Right lobe of liver (tissue), 6 donors: ENCODE measurements around the gene USP51. TPM values are rescaled to one million over a fixed set of nuclear protein-coding genes. Genes with fewer than 3 reads are reported as not detected.

Experiments used
- ATAC-seq, 4 donors: fragments of 200-7000 bp; cut with Tn5 transposase; one replicate each; pipeline ENCODE4 v1.9.1; 2020; ENCODE audit warnings: mild to moderate bottlenecking in 4 of 4, moderate library complexity in 4 of 4
- DNase-seq, 3 donors: peaks; one replicate each; pipeline ENCODE4 v3.0.0-alpha.2; 2020
- H3K27ac ChIP-seq, 3 donors: fragments of 200-600 bp; one replicate each; pipeline ENCODE4 v1.8.0; 2022
- H3K27me3 ChIP-seq, 2 donors: fragments of 200-600 bp; one replicate each; pipeline ENCODE4 v1.8.0; 2022
- H3K36me3 ChIP-seq, 4 donors: fragments of 200-600 bp; sonication (generic) in 1 of 4; one replicate each; pipeline versions ENCODE4 v1.5.1 to v1.8.0; 2017 to 2022; ENCODE audit warnings: control low read depth in 1 of 4
- H3K4me1 ChIP-seq, 4 donors: fragments of 200-600 bp; sonication (generic) in 1 of 4; one replicate each; pipeline versions ENCODE4 v1.5.1 to v1.8.0; 2017 to 2022; ENCODE audit warnings: control low read depth in 1 of 4
- H3K4me3 ChIP-seq, 3 donors: fragments of 200-600 bp; one replicate each; pipeline ENCODE4 v1.8.0; 2022
- H3K9me3 ChIP-seq, 4 donors: fragments of 200-600 bp; sonication (generic) in 1 of 4; one replicate each; pipeline versions ENCODE4 v1.5.1 to v1.8.0; 2017 to 2022; ENCODE audit warnings: control low read depth in 1 of 4
- CTCF ChIP-seq, 4 donors: fragments of 200-600 bp in 3 of 4; fragments of 450-650 bp in 1 of 4; IDR thresholded peaks; one replicate each; pipeline versions ENCODE4 v1.5.1 to v1.8.0; 2016 to 2022; ENCODE audit warnings: antibody characterized with exemption in 4 of 4, mild to moderate bottlenecking in 2 of 4
- POLR2A ChIP-seq: fragments of 450-650 bp; IDR thresholded peaks from one replicate; pipeline ENCODE4 v1.6.1; 2017; ENCODE audit warnings: antibody characterized with exemption, mild to moderate bottlenecking
- WGBS: methylation state at CpG from one replicate; pipeline ENCODE4 v1.1.6; 2018; ENCODE audit warnings: low coverage, low lambda C conversion rate; ENCODE audit not compliant: insufficient coverage; ENCODE audit errors: missing lambda C conversion rate; 5-methylcytosine and 5-hydroxymethylcytosine counted together
- intact Hi-C, 2 donors: fragments of 100-400 bp; cut with DNase I; formaldehyde crosslinking; loops; one replicate each; pipeline versions ENCODE4 v1.11.2 to v1.14.1; 2022
- total RNA-seq, 6 experiments: library from RNA; depleted of rRNA in 2 of 6; stranded (reverse); fragments of >200 nt in 2 of 6; fragmentation: NEBNext Ultra II Directional in 3 of 6; extraction: Animal tissue kit (Norgen Biotek cat#: 25700) in 3 of 6; gene quantifications; one replicate each; pipeline versions ENCODE4 v1.1.0 to v1.2.4, GENCODE V29; 2016 to 2023
- donor health status: DM: no; HTN: yes; CAD: no.
- donor health status: DM: no; HTN: no; CAD: no.
- donor health status: DM: no; HTN: no; CAD: no.
- donor health status: DM: no; HTN: yes; CAD: no.
- donor health status: DM: no; HTN: yes; CAD: no.

USP51 gene
- total RNA-seq, 6 experiments from 2014 or later: 0.31 to 0.51 (median 0.37) TPM; not detected in 1

GRCh38 chrX:55490121-55490520 is 473 bp upstream of the USP51 start:
- H3K9me3 ChIP-seq: no peaks in the 10 kb centered on the region
- H3K36me3 ChIP-seq: no peaks in the 10 kb centered on the region
- 62% methylated on average over 4 of the region's 4 CpGs for WGBS
- no peak for TF ChIP-seq CTCF (IDR thresholded peaks at IDR 0.05)
- no peak for TF ChIP-seq POLR2A
- ATAC-seq: no peak
- peak overlapping the region in 2 of 3 donors; percentile 62 for H3K4me3 ChIP-seq
- no peaks in the 10 kb centered on the region for H3K27me3 ChIP-seq
- H3K27ac ChIP-seq: peak overlapping the region; percentile 73 to 81 (median 80)
- H3K4me1 ChIP-seq: no peaks in the 10 kb centered on the region
- no peak for DNase-seq
- intact Hi-C loops: no loop called here

- DNase-seq (peak; percentile 60 to 71 (median 64)), ATAC-seq (peak; percentile 81 to 85 (median 85))
- peak overlapping the region; percentile 73 to 81 (median 80) for H3K27ac ChIP-seq
- H3K36me3 ChIP-seq: no peaks in the 10 kb centered on the region
- no peaks in the 10 kb centered on the region for H3K4me1 ChIP-seq
- no peaks in the 10 kb centered on the region for H3K27me3 ChIP-seq
- H3K9me3 ChIP-seq: no peaks in the 10 kb centered on the region
- intact Hi-C loops: no loop called here
- WGBS: 34% methylated on average over 12 of the region's 54 CpGs
- peak overlapping the region; percentile 45 to 62 (median 62) for H3K4me3 ChIP-seq
- TF ChIP-seq CTCF (IDR thresholded peaks at IDR 0.05) (peak in 1 of 4 donors; percentile 9), POLR2A (no peak)
Measured at GRCh38 chrX:55488593-55489313, 895 bp downstream of the USP51 start.

GRCh38 chrX:55488006-55488592 is 1.5 kb downstream of the USP51 start:
- peak in 1 of 4 donors; percentile 78 for ATAC-seq
- Histone ChIP-seq H3K27ac (peak overlapping the region in 1 of 3 donors; percentile 81), H3K4me1 (no peaks in the 10 kb centered on the region), H3K4me3 (peak overlapping the region; percentile 45 to 62 (median 62)), H3K36me3 (no peaks in the 10 kb centered on the region), H3K9me3 (no peaks in the 10 kb centered on the region), H3K27me3 (no peaks in the 10 kb centered on the region)
- intact Hi-C loops: no loop called here
- no peak for TF ChIP-seq CTCF (IDR thresholded peaks at IDR 0.05)
- TF ChIP-seq POLR2A: no peak
- WGBS: 41% methylated on average over 13 of the region's 23 CpGs
- peak in 2 of 3 donors; percentile 57 to 67 for DNase-seq

GRCh38 chrX:55487143-55487542 is 2.5 kb downstream of the USP51 start:
- 63% methylated on average over 1 of the region's 2 CpGs for WGBS

More at GRCh38 chrX:55487143-55487542, 2.5 kb downstream of the USP51 start:
- TF ChIP-seq CTCF (IDR thresholded peaks at IDR 0.05) (no peak), POLR2A (no peak)
- Histone ChIP-seq H3K4me1 (no peaks in the 10 kb centered on the region), H3K27me3 (no peaks in the 10 kb centered on the region), H3K27ac (no peak overlapping the region), H3K36me3 (no peaks in the 10 kb centered on the region), H3K4me3 (no peak overlapping the region), H3K9me3 (no peaks in the 10 kb centered on the region)
- no peak for ATAC-seq
- intact Hi-C loops: no loop called here
- no peak for DNase-seq
